GM23338 (cell line): Measurements from ENCODE around the gene C1QL4. TPM values are rescaled to one million over a fixed set of nuclear protein-coding genes. Genes with fewer than 3 reads are reported as not detected.

Source experiments
- ATAC-seq: fragments of 200-7000 bp; cut with Tn5 transposase; 3 replicates; pipeline ENCODE4 v1.9.1; 2020
- DNase-seq: peaks from one replicate; pipeline ENCODE4 v3.0.0-alpha.2; 2015; ENCODE audit warnings: low spot score
- H2AFZ ChIP-seq: fragments of 200-600 bp; sonication (generic); 2 replicates; pipeline ENCODE4 v1.8.0; 2016; ENCODE audit warnings: antibody characterized with exemption, mild to moderate bottlenecking, moderate library complexity
- H3F3A ChIP-seq: fragments of 200-600 bp; sonication (generic); replicated peaks from 2 replicates; pipeline ENCODE4 v1.8.0; 2017; ENCODE audit warnings: antibody characterized with exemption, mixed run types, low read depth
- H3K27ac ChIP-seq: fragments of 200-600 bp; sonication (generic); 2 replicates; pipeline ENCODE4 v1.6.1; 2016; ENCODE audit warnings: low read depth
- H3K27me3 ChIP-seq: fragments of 200-600 bp; sonication (generic); 2 replicates; pipeline ENCODE4 v1.8.0; 2016; ENCODE audit warnings: mild to moderate bottlenecking, mixed run types, moderate library complexity; ENCODE audit not compliant: insufficient read depth
- H3K36me3 ChIP-seq: fragments of 200-600 bp; sonication (generic); 2 replicates; pipeline ENCODE4 v1.8.0; 2016; ENCODE audit warnings: mild to moderate bottlenecking; ENCODE audit not compliant: insufficient read depth
- H3K4me1 ChIP-seq: fragments of 200-600 bp; sonication (generic); 2 replicates; pipeline ENCODE4 v1.8.0; 2016; ENCODE audit warnings: mild to moderate bottlenecking, moderate library complexity; ENCODE audit not compliant: insufficient read depth
- H3K4me2 ChIP-seq: fragments of 200-600 bp; sonication (generic); 2 replicates; pipeline ENCODE4 v1.7.1; 2017; ENCODE audit warnings: mixed run types
- H3K4me3 ChIP-seq: fragments of 200-600 bp; sonication (generic); 2 replicates; pipeline ENCODE4 v1.6.1; 2016; ENCODE audit warnings: mixed run types
- H3K79me2 ChIP-seq: fragments of 200-600 bp; sonication (generic); replicated peaks from 2 replicates; pipeline ENCODE4 v1.8.0; 2017; ENCODE audit warnings: mild to moderate bottlenecking; ENCODE audit not compliant: insufficient read depth
- H3K9me2 ChIP-seq: fragments of 200-600 bp; sonication (generic); 2 replicates; pipeline ENCODE4 v1.8.0; 2017; ENCODE audit not compliant: insufficient read depth
- H4K20me1 ChIP-seq: fragments of 200-600 bp; sonication (generic); replicated peaks from 2 replicates; pipeline ENCODE4 v1.8.0; 2017; ENCODE audit warnings: mild to moderate bottlenecking; ENCODE audit not compliant: insufficient read depth
- H3K27ac Mint-ChIP-seq: 2 replicates; pipeline ENCODE4 v1.8.0; 2020; ENCODE audit warnings: inconsistent platforms, mild to moderate bottlenecking, moderate library complexity, mixed read lengths
- H3K27me3 Mint-ChIP-seq: 3 replicates; pipeline ENCODE4 v1.8.0; 2022; ENCODE audit warnings: low read depth, mild to moderate bottlenecking, moderate library complexity, mixed read lengths, inconsistent platforms; ENCODE audit not compliant: insufficient read depth, poor library complexity
- H3K36me3 Mint-ChIP-seq: 3 replicates; pipeline ENCODE4 v1.8.0; 2021; ENCODE audit warnings: low read depth, mild to moderate bottlenecking, inconsistent platforms, moderate library complexity, mixed read lengths
- H3K4me1 Mint-ChIP-seq: 3 replicates; pipeline ENCODE4 v1.8.0; 2020; ENCODE audit warnings: mild to moderate bottlenecking, inconsistent platforms, mixed read lengths
- H3K4me3 Mint-ChIP-seq: 3 replicates; pipeline ENCODE4 v1.8.0; 2021; ENCODE audit warnings: moderate library complexity, mild to moderate bottlenecking, inconsistent platforms, mixed read lengths
- H3K9me3 Mint-ChIP-seq: 3 replicates; pipeline ENCODE4 v1.8.0; 2020; ENCODE audit warnings: moderate library complexity, mild to moderate bottlenecking, inconsistent platforms, mixed read lengths
- CREB1 ChIP-seq: fragments of 250-450 bp; sonication (Bioruptor Pico); IDR thresholded peaks from 2 replicates; pipeline ENCODE4 v1.5.0; 2020; ENCODE audit warnings: low read depth, mild to moderate bottlenecking, moderate library complexity
- CTCF ChIP-seq, 2 experiments: fragments of 200-600 bp in 1 of 2; sonication (generic) in 1 of 2; conservative IDR thresholded peaks; 2 replicates each; pipeline versions ENCODE4 v1.5.1 to v1.6.1; 2016 to 2017; ENCODE audit warnings: antibody characterized with exemption in 2 of 2, low read depth in 2 of 2, mild to moderate bottlenecking in 2 of 2, moderate library complexity in 1 of 2
- EZH2 ChIP-seq: fragments of 200-600 bp; sonication (generic); IDR thresholded peaks from one replicate; pipeline ENCODE4 v1.8.0; 2017; ENCODE audit warnings: antibody characterized with exemption, mild to moderate bottlenecking, low read depth; ENCODE audit not compliant: unreplicated experiment
- EZH2phosphoT487 ChIP-seq: fragments of 200-600 bp; sonication (generic); IDR thresholded peaks from one replicate; pipeline ENCODE4 v1.8.1; 2018; ENCODE audit warnings: antibody characterized with exemption; ENCODE audit not compliant: unreplicated experiment
- JUNB ChIP-seq: IDR thresholded peaks from one replicate; pipeline ENCODE4 v1.6.1; 2016; ENCODE audit warnings: antibody characterized with exemption; ENCODE audit not compliant: unreplicated experiment
- NANOG ChIP-seq: IDR thresholded peaks from 2 replicates; pipeline ENCODE4 v1.6.1; 2016; ENCODE audit warnings: antibody characterized with exemption, borderline replicate concordance
- POLR2AphosphoS5 ChIP-seq: IDR thresholded peaks from 2 replicates; pipeline ENCODE4 v1.6.1; 2016; ENCODE audit warnings: antibody characterized with exemption, low read depth
- REST ChIP-seq: IDR thresholded peaks from one replicate; pipeline ENCODE4 v1.6.1; 2018; ENCODE audit warnings: antibody characterized with exemption; ENCODE audit not compliant: unreplicated experiment
- STAT1 ChIP-seq: IDR thresholded peaks from one replicate; pipeline ENCODE4 v1.6.1; 2016; ENCODE audit warnings: antibody characterized with exemption; ENCODE audit not compliant: unreplicated experiment
- ZNF114 ChIP-seq: fragments of 250-450 bp; sonication (Bioruptor Pico); IDR thresholded peaks from 2 replicates; pipeline ENCODE4 v1.5.0; 2020; ENCODE audit warnings: mild to moderate bottlenecking, moderate library complexity
- ZNF331 ChIP-seq: fragments of 250-450 bp; sonication (Bioruptor Pico); IDR thresholded peaks from 2 replicates; pipeline ENCODE4 v1.5.0; 2020; ENCODE audit warnings: low read depth, mild to moderate bottlenecking, moderate library complexity
- polyA plus RNA-seq: library from polyadenylated mRNA; unstranded; fragments of >200 nt; fragmentation: Nextera tagmentation; extraction: Ambion mirVana; gene quantifications from 2 replicates; pipeline ENCODE4 v1.2.1, GENCODE V29; 2016
- total RNA-seq: library from RNA; depleted of rRNA; stranded (reverse); fragments of >200 nt; shearing (Covaris generic); gene quantifications from 2 replicates; pipeline ENCODE4 v1.2.3, GENCODE V29; 2014
- TF ChIP-seq, protein P1 (sequence below): IDR thresholded peaks from 2 replicates; pipeline ENCODE4 v1.6.1; 2016; ENCODE audit warnings: antibody characterized with exemption

C1QL4 gene
- total and polyA plus RNA-seq, 2 experiments from 2014 or later = not detected

DNA sequence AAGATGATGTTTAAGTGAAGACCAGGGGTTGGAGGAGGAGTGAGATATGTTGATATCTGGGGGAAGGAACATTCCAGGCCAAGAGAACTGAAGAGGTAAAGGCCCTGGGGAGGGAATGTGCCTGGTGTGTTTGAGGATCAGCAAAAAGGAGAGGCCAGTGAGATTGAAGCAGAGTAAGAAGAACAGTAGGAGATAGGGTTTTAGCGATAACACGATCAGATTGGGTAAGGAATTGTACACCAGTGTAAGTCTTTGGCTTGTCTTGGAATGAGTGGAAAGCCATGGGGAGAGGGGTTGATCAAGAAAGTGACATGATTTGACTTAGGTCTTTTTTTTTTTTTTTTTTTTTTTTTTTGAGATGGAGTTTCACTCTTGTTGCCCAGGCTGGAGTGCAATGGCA is 9.1 kb downstream of the C1QL4 start:
- no peaks in the 10 kb centered on the region; the same call in 1 of the 2 replicates for H4K20me1 ChIP-seq
- H3K4me2 ChIP-seq = no peak overlapping the region
- H3K27ac ChIP-seq = no peak overlapping the region
- H3K4me1 ChIP-seq = peaks cover 12% of the 10 kb centered on the region; the same call in 1 of the 2 replicates
- Mint-ChIP-seq H3K9me3 (no peaks in the 10 kb centered on the region), H3K4me1 (peaks cover 16% of the 10 kb centered on the region), H3K4me3 (no peak overlapping the region), H3K27ac (no peak overlapping the region), H3K36me3 (peaks cover 59% of the 10 kb centered on the region), H3K27me3 (peaks cover 28% of the 10 kb centered on the region)
- TF ChIP-seq ZNF331 (CRISPR knock-in tag) (no peak), NANOG (no peak)
- H3K4me3 ChIP-seq = no peak overlapping the region
- H3F3A ChIP-seq = peaks cover 13% of the 10 kb centered on the region
- DNase-seq (no peak), ATAC-seq (no peak)
- peaks cover 18% of the 10 kb centered on the region; the same call in 1 of the 2 replicates for H3K36me3 ChIP-seq
- H2AFZ ChIP-seq = no peak overlapping the region
- H3K9me2 ChIP-seq = no peaks in the 10 kb centered on the region
- H3K79me2 ChIP-seq = peaks cover 6% of the 10 kb centered on the region; the same call in 1 of the 2 replicates
- peaks cover 19% of the 10 kb centered on the region for H3K27me3 ChIP-seq

DNA sequence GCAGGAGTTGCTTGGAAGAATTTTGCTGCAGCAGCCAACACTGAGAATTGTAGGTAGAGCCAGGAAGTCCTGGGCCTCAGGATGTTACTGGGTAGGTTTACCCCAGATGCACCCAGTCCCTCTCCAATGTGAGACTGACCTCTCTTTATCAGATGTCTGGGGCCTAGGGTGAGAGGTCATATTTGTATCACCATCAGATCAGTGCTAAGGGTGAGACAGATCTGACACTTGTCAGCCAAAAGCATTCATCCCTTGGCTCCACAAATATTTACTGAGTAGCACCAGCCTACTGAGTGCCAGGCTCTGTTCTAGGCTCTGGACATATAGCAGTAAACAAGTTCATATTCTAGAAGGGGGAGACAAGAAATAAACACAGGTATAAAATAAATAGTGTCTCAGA is 9.6 kb downstream of the C1QL4 start:
- no peaks in the 10 kb centered on the region for H3K9me3 Mint-ChIP-seq
- H3K27ac ChIP-seq = no peak overlapping the region
- H3K4me1 ChIP-seq = peaks cover 12% of the 10 kb centered on the region; the same call in 1 of the 2 replicates
- ATAC-seq = no peak
- peaks cover 14% of the 10 kb centered on the region for H3K27me3 ChIP-seq
- no peak overlapping the region for H3K27ac Mint-ChIP-seq
- H3K4me3 Mint-ChIP-seq = no peak overlapping the region
- H3F3A ChIP-seq = peaks cover 9% of the 10 kb centered on the region
- H3K36me3 ChIP-seq = peaks cover 18% of the 10 kb centered on the region; the same call in 1 of the 2 replicates
- H3K4me3 ChIP-seq = no peak overlapping the region
- H3K27me3 Mint-ChIP-seq = peaks cover 23% of the 10 kb centered on the region
- DNase-seq = no peak
- H3K36me3 Mint-ChIP-seq = peaks cover 59% of the 10 kb centered on the region
- H4K20me1 ChIP-seq = no peaks in the 10 kb centered on the region; the same call in 1 of the 2 replicates
- peaks cover 6% of the 10 kb centered on the region; the same call in 1 of the 2 replicates for H3K79me2 ChIP-seq
- H3K4me1 Mint-ChIP-seq = peaks cover 13% of the 10 kb centered on the region
- H2AFZ ChIP-seq = no peak overlapping the region
- no peak overlapping the region for H3K4me2 ChIP-seq
- no peak for TF ChIP-seq POLR2AphosphoS5
- H3K9me2 ChIP-seq = no peaks in the 10 kb centered on the region

GRCh38 chr12:49325606-49326005 is 11.4 kb downstream of the C1QL4 start:
- DNase-seq (no peak), ATAC-seq (no peak)
- Mint-ChIP-seq H3K4me1 (peaks cover 11% of the 10 kb centered on the region), H3K36me3 (peaks cover 48% of the 10 kb centered on the region), H3K27me3 (peaks cover 6% of the 10 kb centered on the region), H3K27ac (no peak overlapping the region), H3K9me3 (no peaks in the 10 kb centered on the region), H3K4me3 (no peak overlapping the region)
- H3K36me3 ChIP-seq = peaks cover 18% of the 10 kb centered on the region; the same call in 1 of the 2 replicates
- H2AFZ ChIP-seq = no peak overlapping the region
- peaks cover 6% of the 10 kb centered on the region; the same call in 1 of the 2 replicates for H3K79me2 ChIP-seq
- no peak overlapping the region for H3K27ac ChIP-seq
- H3K4me3 ChIP-seq = no peak overlapping the region
- peaks cover 11% of the 10 kb centered on the region; the same call in 1 of the 2 replicates for H3K4me1 ChIP-seq
- no peaks in the 10 kb centered on the region for H3K27me3 ChIP-seq
- H3F3A ChIP-seq = no peaks in the 10 kb centered on the region; the same call in 1 of the 2 replicates
- no peak overlapping the region for H3K4me2 ChIP-seq
- no peaks in the 10 kb centered on the region for H3K9me2 ChIP-seq
- no peaks in the 10 kb centered on the region for H4K20me1 ChIP-seq
- TF ChIP-seq ZNF331 (CRISPR knock-in tag) = no peak
- TF ChIP-seq, protein P1, sequence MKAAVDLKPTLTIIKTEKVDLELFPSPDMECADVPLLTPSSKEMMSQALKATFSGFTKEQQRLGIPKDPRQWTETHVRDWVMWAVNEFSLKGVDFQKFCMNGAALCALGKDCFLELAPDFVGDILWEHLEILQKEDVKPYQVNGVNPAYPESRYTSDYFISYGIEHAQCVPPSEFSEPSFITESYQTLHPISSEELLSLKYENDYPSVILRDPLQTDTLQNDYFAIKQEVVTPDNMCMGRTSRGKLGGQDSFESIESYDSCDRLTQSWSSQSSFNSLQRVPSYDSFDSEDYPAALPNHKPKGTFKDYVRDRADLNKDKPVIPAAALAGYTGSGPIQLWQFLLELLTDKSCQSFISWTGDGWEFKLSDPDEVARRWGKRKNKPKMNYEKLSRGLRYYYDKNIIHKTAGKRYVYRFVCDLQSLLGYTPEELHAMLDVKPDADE = no peak
- TF ChIP-seq STAT1 = no peak
- TF ChIP-seq JUNB = no peak
- no peak for TF ChIP-seq REST
- TF ChIP-seq NANOG = no peak
- TF ChIP-seq ZNF114 (CRISPR knock-in tag) = no peak
- no peak for TF ChIP-seq EZH2phosphoT487
- no peak for TF ChIP-seq CTCF (conservative IDR thresholded peaks at IDR 0.05; ENCODE audit: low read depth in 2 of 2)
- no peak for TF ChIP-seq CREB1 (CRISPR knock-in tag)
- TF ChIP-seq POLR2AphosphoS5 = no peak
- no peak for TF ChIP-seq EZH2
